ENCODE data around the gene SELL.
"Not testable (repeated sequence)": the region's sequence is repeated elsewhere in the genome, so short reads cannot be mapped to it uniquely, and the experiment has no call there.

The SELL gene

GRCh38 chr1:169711469-169712308, at the start of gene SELL:
SELL (minus strand) TSS chr1:169711620; CDS start chr1:169711498, 122 bp downstream.
- peak; percentile 72 for DNase-seq (ENCODE audit: low spot score)

- DNase-seq (ENCODE audit: low spot score): no peak
These were observed 47.6 kb upstream of the SELL start for GRCh38 chr1:169759038-169759437.

- no peak for DNase-seq (ENCODE audit: low spot score)
These were observed 42.1 kb upstream of the SELL start for GRCh38 chr1:169753549-169753948.

GRCh38 chr1:169750041-169750440, 38.6 kb upstream of the SELL start:
- DNase-seq (ENCODE audit: low spot score): no peak

GRCh38 chr1:169746550-169746949, 35.1 kb upstream of the SELL start:
- no peak for DNase-seq (ENCODE audit: low spot score)

GRCh38 chr1:169745015-169745861, 33.8 kb upstream of the SELL start:
- DNase-seq (ENCODE audit: low spot score): peak; percentile 2

GRCh38 chr1:169741666-169742394, 30.4 kb upstream of the SELL start:
- DNase-seq (ENCODE audit: low spot score): no peak

GRCh38 chr1:169739980-169740379, 28.6 kb upstream of the SELL start:
- DNase-seq (ENCODE audit: low spot score): peak; percentile 1

- no peak for DNase-seq (ENCODE audit: low spot score)
These were observed 22.5 kb upstream of the SELL start, which contains the start of gene SELE for GRCh38 chr1:169733924-169734323. SELE (minus strand) TSS chr1:169734079; CDS start chr1:169733612, 467 bp downstream.

GRCh38 chr1:169731446-169731845, 20.0 kb upstream of the SELL start:
- no peak for DNase-seq (ENCODE audit: low spot score)

- DNase-seq (ENCODE audit: low spot score): no peak
These were observed 18.6 kb upstream of the SELL start for GRCh38 chr1:169729991-169730390.

GRCh38 chr1:169727307-169727706, 15.9 kb upstream of the SELL start:
- no peak for DNase-seq (ENCODE audit: low spot score)

- no peak for DNase-seq (ENCODE audit: low spot score)
These were observed 15.4 kb upstream of the SELL start for GRCh38 chr1:169726851-169727250.

- DNase-seq (ENCODE audit: low spot score): no peak
These were observed 14.5 kb upstream of the SELL start for GRCh38 chr1:169725930-169726329.

- DNase-seq (ENCODE audit: low spot score): no peak
These were observed 12.7 kb upstream of the SELL start for GRCh38 chr1:169724168-169724567.

GRCh38 chr1:169723763-169724162, 12.3 kb upstream of the SELL start:
- no peak for DNase-seq (ENCODE audit: low spot score)

GRCh38 chr1:169722779-169723178, 11.4 kb upstream of the SELL start:
- no peak for DNase-seq (ENCODE audit: low spot score)

- not testable (repeated sequence) for DNase-seq (ENCODE audit: low spot score)
These were observed 3.7 kb upstream of the SELL start for GRCh38 chr1:169715100-169715499.

- DNase-seq (ENCODE audit: low spot score): not testable (repeated sequence)
These were observed 1.7 kb upstream of the SELL start for GRCh38 chr1:169713090-169713489.

- DNase-seq (ENCODE audit: low spot score): no peak
These were observed 850 bp upstream of the SELL start for GRCh38 chr1:169712309-169712631.

- no peak for DNase-seq (ENCODE audit: low spot score)
These were observed 2.8 kb downstream of the SELL start for GRCh38 chr1:169708647-169709046.

- no peak for DNase-seq (ENCODE audit: low spot score)
These were observed 3.4 kb downstream of the SELL start for GRCh38 chr1:169707912-169708604.
